GM23338 (cell line): ENCODE measurements around the gene IGF1R. TPM values are rescaled to one million over a fixed set of nuclear protein-coding genes. Genes with fewer than 3 reads are reported as not detected.

Source experiments
- ATAC-seq: fragments of 200-7000 bp; cut with Tn5 transposase; 3 replicates; pipeline ENCODE4 v1.9.1; 2020
- DNase-seq: peaks from one replicate; pipeline ENCODE4 v3.0.0-alpha.2; 2015; ENCODE audit warnings: low spot score
- H2AFZ ChIP-seq: fragments of 200-600 bp; sonication (generic); 2 replicates; pipeline ENCODE4 v1.8.0; 2016; ENCODE audit warnings: antibody characterized with exemption, mild to moderate bottlenecking, moderate library complexity
- H3F3A ChIP-seq: fragments of 200-600 bp; sonication (generic); replicated peaks from 2 replicates; pipeline ENCODE4 v1.8.0; 2017; ENCODE audit warnings: antibody characterized with exemption, mixed run types, low read depth
- H3K27ac ChIP-seq: fragments of 200-600 bp; sonication (generic); 2 replicates; pipeline ENCODE4 v1.6.1; 2016; ENCODE audit warnings: low read depth
- H3K27me3 ChIP-seq: fragments of 200-600 bp; sonication (generic); 2 replicates; pipeline ENCODE4 v1.8.0; 2016; ENCODE audit warnings: mild to moderate bottlenecking, mixed run types, moderate library complexity; ENCODE audit not compliant: insufficient read depth
- H3K36me3 ChIP-seq: fragments of 200-600 bp; sonication (generic); 2 replicates; pipeline ENCODE4 v1.8.0; 2016; ENCODE audit warnings: mild to moderate bottlenecking; ENCODE audit not compliant: insufficient read depth
- H3K4me1 ChIP-seq: fragments of 200-600 bp; sonication (generic); 2 replicates; pipeline ENCODE4 v1.8.0; 2016; ENCODE audit warnings: mild to moderate bottlenecking, moderate library complexity; ENCODE audit not compliant: insufficient read depth
- H3K4me2 ChIP-seq: fragments of 200-600 bp; sonication (generic); 2 replicates; pipeline ENCODE4 v1.7.1; 2017; ENCODE audit warnings: mixed run types
- H3K4me3 ChIP-seq: fragments of 200-600 bp; sonication (generic); 2 replicates; pipeline ENCODE4 v1.6.1; 2016; ENCODE audit warnings: mixed run types
- H3K79me2 ChIP-seq: fragments of 200-600 bp; sonication (generic); replicated peaks from 2 replicates; pipeline ENCODE4 v1.8.0; 2017; ENCODE audit warnings: mild to moderate bottlenecking; ENCODE audit not compliant: insufficient read depth
- H3K9me2 ChIP-seq: fragments of 200-600 bp; sonication (generic); 2 replicates; pipeline ENCODE4 v1.8.0; 2017; ENCODE audit not compliant: insufficient read depth
- H4K20me1 ChIP-seq: fragments of 200-600 bp; sonication (generic); replicated peaks from 2 replicates; pipeline ENCODE4 v1.8.0; 2017; ENCODE audit warnings: mild to moderate bottlenecking; ENCODE audit not compliant: insufficient read depth
- H3K27ac Mint-ChIP-seq: 2 replicates; pipeline ENCODE4 v1.8.0; 2020; ENCODE audit warnings: inconsistent platforms, mild to moderate bottlenecking, moderate library complexity, mixed read lengths
- H3K27me3 Mint-ChIP-seq: 3 replicates; pipeline ENCODE4 v1.8.0; 2022; ENCODE audit warnings: low read depth, mild to moderate bottlenecking, moderate library complexity, mixed read lengths, inconsistent platforms; ENCODE audit not compliant: insufficient read depth, poor library complexity
- H3K36me3 Mint-ChIP-seq: 3 replicates; pipeline ENCODE4 v1.8.0; 2021; ENCODE audit warnings: low read depth, mild to moderate bottlenecking, inconsistent platforms, moderate library complexity, mixed read lengths
- H3K4me1 Mint-ChIP-seq: 3 replicates; pipeline ENCODE4 v1.8.0; 2020; ENCODE audit warnings: mild to moderate bottlenecking, inconsistent platforms, mixed read lengths
- H3K4me3 Mint-ChIP-seq: 3 replicates; pipeline ENCODE4 v1.8.0; 2021; ENCODE audit warnings: moderate library complexity, mild to moderate bottlenecking, inconsistent platforms, mixed read lengths
- H3K9me3 Mint-ChIP-seq: 3 replicates; pipeline ENCODE4 v1.8.0; 2020; ENCODE audit warnings: moderate library complexity, mild to moderate bottlenecking, inconsistent platforms, mixed read lengths
- CREB1 ChIP-seq: fragments of 250-450 bp; sonication (Bioruptor Pico); IDR thresholded peaks from 2 replicates; pipeline ENCODE4 v1.5.0; 2020; ENCODE audit warnings: low read depth, mild to moderate bottlenecking, moderate library complexity
- CTCF ChIP-seq, 2 experiments: fragments of 200-600 bp in 1 of 2; sonication (generic) in 1 of 2; conservative IDR thresholded peaks; 2 replicates each; pipeline versions ENCODE4 v1.5.1 to v1.6.1; 2016 to 2017; ENCODE audit warnings: antibody characterized with exemption in 2 of 2, low read depth in 2 of 2, mild to moderate bottlenecking in 2 of 2, moderate library complexity in 1 of 2
- EZH2phosphoT487 ChIP-seq: fragments of 200-600 bp; sonication (generic); IDR thresholded peaks from one replicate; pipeline ENCODE4 v1.8.1; 2018; ENCODE audit warnings: antibody characterized with exemption; ENCODE audit not compliant: unreplicated experiment
- JUNB ChIP-seq: IDR thresholded peaks from one replicate; pipeline ENCODE4 v1.6.1; 2016; ENCODE audit warnings: antibody characterized with exemption; ENCODE audit not compliant: unreplicated experiment
- STAT1 ChIP-seq: IDR thresholded peaks from one replicate; pipeline ENCODE4 v1.6.1; 2016; ENCODE audit warnings: antibody characterized with exemption; ENCODE audit not compliant: unreplicated experiment
- ZNF331 ChIP-seq: fragments of 250-450 bp; sonication (Bioruptor Pico); IDR thresholded peaks from 2 replicates; pipeline ENCODE4 v1.5.0; 2020; ENCODE audit warnings: low read depth, mild to moderate bottlenecking, moderate library complexity
- ZNF462 ChIP-seq: fragments of 250-450 bp; sonication (Bioruptor Pico); IDR thresholded peaks from 2 replicates; pipeline ENCODE4 v1.5.0; 2020; ENCODE audit warnings: mild to moderate bottlenecking, moderate library complexity
- polyA plus RNA-seq: library from polyadenylated mRNA; unstranded; fragments of >200 nt; fragmentation: Nextera tagmentation; extraction: Ambion mirVana; gene quantifications from 2 replicates; pipeline ENCODE4 v1.2.1, GENCODE V29; 2016
- total RNA-seq: library from RNA; depleted of rRNA; stranded (reverse); fragments of >200 nt; shearing (Covaris generic); gene quantifications from 2 replicates; pipeline ENCODE4 v1.2.3, GENCODE V29; 2014

The IGF1R gene
- total and polyA plus RNA-seq, 2 experiments from 2014 or later: 20.4 to 92.2 TPM

GRCh38 chr15:98876451-98877369 lies 228.4 kb downstream of the IGF1R start:
- H3K36me3 ChIP-seq: no peaks in the 10 kb centered on the region
- no peak for ATAC-seq
- no peaks in the 10 kb centered on the region for H3K27me3 ChIP-seq
- Mint-ChIP-seq H3K4me3 (no peak overlapping the region), H3K36me3 (no peaks in the 10 kb centered on the region), H3K9me3 (no peaks in the 10 kb centered on the region), H3K27ac (no peak overlapping the region), H3K4me1 (peaks cover 47% of the 10 kb centered on the region), H3K27me3 (peaks cover 3% of the 10 kb centered on the region)
- no peak for TF ChIP-seq CTCF (conservative IDR thresholded peaks at IDR 0.05; ENCODE audit: low read depth in 2 of 2)
- TF ChIP-seq EZH2phosphoT487: no peak
- no peak for TF ChIP-seq STAT1
- TF ChIP-seq ZNF331 (CRISPR knock-in tag): no peak
- no peak for TF ChIP-seq CREB1 (CRISPR knock-in tag)
- no peak for TF ChIP-seq ZNF462
- no peak for TF ChIP-seq JUNB
- no peak overlapping the region for H3K4me3 ChIP-seq
- peaks cover 3% of the 10 kb centered on the region; the same call in 1 of the 2 replicates for H3F3A ChIP-seq
- H3K4me2 ChIP-seq: no peak overlapping the region
- peaks cover 71% of the 10 kb centered on the region for H4K20me1 ChIP-seq
- H2AFZ ChIP-seq: no peak overlapping the region
- H3K27ac ChIP-seq: no peak overlapping the region
- no peaks in the 10 kb centered on the region for H3K9me2 ChIP-seq
- no peak for DNase-seq
- peaks cover 55% of the 10 kb centered on the region for H3K4me1 ChIP-seq
- peaks cover 98% of the 10 kb centered on the region for H3K79me2 ChIP-seq
